Ramos (cell line): ENCODE results near the gene CKMT1B.
"Not testable (repeated sequence)": the region's sequence is repeated elsewhere in the genome, so short reads cannot be mapped to it uniquely, and the experiment has no call there.

Source experiments
- in situ Hi-C: fragments of 300-500 bp; cut with MboI; formaldehyde crosslinking; loops from one replicate; pipeline ENCODE4 v1.14.3; 2022; ENCODE audit warnings: low sequenced_read_pairs; ENCODE audit not compliant: unreplicated experiment

Gene CKMT1B

DNA sequence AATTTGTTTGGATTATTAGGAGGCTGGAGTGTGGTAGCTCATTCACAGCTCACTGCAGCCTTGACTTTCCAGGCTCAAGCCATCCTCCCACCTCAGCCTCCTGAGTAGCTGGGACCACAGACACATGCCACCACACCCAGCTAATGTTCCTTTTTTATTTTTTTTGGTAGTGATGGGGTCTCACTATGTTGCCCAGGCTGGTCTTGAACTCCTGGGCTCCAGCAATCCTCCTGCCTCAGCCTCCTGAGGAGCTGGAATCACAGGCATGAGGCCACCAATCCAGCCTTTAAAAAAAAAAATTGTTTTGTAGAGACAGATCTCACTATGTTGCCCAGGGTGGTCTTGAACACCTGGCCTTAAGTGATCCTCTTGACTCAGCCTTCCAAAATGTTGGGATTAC lies 33.1 kb downstream of the CKMT1B start:
- in situ Hi-C loops: not testable (repeated sequence)

DNA sequence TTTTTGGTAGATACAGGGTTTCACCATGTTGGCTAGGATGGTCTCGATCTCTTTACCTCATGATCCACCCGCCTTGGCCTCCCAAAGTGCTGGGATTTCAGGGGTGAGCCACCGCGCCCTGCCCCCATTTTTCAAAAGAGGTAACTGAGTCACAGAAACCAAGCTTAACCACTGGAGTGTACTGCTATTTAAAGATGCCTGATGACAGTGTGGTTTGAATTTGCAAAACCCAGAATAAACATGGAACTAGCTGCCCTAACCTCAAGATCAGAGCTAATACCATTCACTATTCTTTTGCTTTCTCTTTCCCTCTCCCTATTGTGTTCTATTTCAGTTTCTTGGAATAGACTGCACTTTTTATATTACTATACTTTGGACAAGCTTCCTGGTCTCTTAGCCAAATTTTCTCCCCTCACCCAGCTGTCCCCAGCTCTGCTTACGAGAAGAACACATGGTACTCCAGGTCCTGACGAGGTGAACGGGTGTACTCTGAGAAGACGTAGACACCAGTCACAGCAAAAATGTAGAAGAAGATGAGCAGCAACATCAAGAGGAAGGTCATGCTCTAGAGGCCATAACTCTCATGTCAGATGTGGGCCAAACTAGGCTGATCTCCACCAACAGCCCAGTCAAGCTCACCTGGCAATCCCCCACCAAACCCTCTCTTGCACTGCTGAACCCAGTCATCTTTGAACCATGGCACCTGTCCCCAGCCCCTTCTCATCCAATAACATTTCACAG lies 44.8 kb downstream of the CKMT1B start:
- in situ Hi-C loops: not testable (repeated sequence)
